SW480 (cell line): ENCODE results near the gene HLA-E.
"Not testable (repeated sequence)": the region's sequence is repeated elsewhere in the genome, so short reads cannot be mapped to it uniquely, and the experiment has no call there.

Experiments used
- DNase-seq: peaks from one replicate; pipeline ENCODE4 v3.0.0-alpha.2; 2016; ENCODE audit warnings: low spot score

Gene HLA-E

DNA sequence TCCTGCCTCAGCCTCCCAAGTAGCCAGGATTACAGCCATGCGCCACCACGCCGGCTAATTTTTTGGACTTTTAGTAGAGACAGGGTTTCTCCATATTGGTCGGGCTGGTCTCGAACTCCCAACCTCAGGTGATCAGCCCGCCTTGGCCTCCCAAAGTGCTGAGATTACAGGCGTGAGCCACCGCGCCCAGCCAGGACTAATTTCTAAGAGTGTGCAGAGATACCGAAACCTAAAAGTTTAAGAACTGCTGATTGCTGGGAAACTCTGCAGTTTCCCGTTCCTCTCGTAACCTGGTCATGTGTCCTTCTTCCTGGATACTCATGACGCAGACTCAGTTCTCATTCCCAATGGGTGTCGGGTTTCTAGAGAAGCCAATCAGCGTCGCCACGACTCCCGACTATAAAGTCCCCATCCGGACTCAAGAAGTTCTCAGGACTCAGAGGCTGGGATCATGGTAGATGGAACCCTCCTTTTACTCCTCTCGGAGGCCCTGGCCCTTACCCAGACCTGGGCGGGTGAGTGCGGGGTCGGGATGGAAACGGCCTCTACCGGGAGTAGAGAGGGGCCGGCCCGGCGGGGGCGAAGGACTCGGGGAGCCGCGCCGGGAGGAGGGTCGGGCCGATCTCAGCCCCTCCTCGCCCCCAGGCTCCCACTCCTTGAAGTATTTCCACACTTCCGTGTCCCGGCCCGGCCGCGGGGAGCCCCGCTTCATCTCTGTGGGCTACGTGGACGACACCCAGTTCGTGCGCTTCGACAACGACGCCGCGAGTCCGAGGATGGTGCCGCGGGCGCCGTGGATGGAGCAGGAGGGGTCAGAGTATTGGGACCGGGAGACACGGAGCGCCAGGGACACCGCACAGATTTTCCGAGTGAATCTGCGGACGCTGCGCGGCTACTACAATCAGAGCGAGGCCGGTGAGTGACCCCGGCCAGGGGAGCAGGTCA, at the start of gene HLA-E:
Gene HLA-E (plus strand): TSS at position 429 of the 945 bp plus-strand sequence. CDS start 23 bp downstream, at position 452.
- DNase-seq: peak; percentile 96

DNA sequence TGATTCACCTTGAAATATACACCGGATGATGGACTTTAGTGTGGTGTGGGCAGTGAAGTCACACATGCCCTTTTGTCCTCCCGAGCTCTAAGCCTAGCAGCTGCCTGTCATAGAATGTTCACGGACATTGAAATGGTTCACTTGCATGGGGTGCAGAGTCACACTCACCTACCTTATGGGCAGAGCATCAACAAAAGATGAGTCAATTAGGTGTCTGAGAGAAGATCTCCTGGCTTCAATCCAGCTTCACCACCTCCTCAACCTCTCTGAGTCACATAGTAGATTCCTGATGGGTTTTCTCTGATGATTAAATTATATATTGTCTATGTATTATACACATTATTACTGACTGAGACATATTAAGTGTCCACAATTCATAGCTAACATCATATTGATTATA, 48.1 kb upstream of the HLA-E start:
- DNase-seq: peak; percentile 32

DNA sequence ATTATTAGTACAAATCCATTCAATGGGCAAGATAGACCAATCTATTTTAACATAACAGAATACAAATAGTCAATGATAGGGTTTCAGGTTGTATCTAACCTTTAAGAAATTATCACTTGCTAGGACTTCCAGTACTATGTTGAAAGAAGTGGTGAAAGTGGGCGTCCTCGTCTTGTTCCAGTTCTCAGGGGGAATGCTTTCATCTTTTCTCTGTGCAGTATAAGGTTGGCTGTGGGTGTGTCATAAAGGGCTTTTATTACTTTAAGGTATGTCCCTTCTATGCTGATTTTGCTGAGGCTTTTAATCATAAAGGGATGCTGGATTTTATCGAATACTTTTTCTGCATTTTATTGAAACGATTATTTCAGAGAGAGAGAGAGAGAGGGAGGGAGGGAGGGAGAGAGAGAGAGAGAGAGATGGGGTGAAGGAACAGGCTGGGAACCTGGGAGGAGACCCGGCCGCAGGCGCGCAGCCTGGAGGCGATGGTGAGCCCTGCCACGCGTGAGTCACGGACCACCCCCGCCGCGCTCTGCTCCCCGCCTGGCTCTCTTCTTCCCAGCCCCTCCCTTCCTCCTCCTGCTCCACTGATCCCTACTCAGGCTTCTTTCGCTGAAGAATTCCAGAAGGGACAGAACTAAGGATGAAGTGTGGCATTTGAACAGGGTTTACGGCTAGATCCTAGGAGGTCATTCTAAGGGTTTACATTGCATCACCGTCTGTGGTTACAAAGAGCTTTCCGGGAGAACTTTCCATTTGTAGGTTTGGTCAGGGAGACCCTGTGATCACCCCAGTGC, 45.5 kb upstream of the HLA-E start:
- DNase-seq: peak; percentile 35

DNA sequence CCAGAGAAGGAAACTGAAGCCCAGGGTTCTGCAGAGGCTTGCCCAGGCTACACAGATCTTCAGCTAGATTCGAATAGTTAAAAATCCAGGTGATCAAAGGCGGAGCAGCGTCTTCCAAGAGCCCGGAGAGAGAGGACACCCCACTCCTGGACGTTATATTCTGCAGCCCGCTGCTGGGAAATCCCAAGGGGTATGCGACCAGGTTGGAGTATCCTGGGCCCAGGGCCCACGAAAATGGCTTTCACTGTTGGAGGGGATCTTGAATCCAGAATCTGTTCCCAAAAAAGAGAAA, 44.9 kb upstream of the HLA-E start:
- DNase-seq: no peak

DNA sequence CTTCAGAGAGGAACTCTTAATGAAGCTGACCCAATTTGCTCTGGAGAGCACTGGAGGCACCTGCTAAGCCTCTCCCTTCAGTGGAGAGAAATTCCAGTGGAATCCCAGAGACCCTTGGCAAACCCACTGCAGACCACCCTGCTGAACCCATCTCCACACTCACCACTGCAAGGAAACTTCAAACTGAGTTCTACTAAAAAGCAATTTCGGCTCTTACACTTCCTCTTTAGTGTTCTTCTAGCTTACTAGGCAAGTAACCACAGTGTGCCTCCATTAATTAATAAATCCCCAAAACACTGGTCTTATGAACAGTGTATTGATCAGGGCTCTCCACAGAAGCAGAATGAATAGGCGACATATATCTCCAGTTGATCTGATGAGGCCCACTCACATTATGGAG, 43.0 kb upstream of the HLA-E start:
- no peak for DNase-seq

DNA sequence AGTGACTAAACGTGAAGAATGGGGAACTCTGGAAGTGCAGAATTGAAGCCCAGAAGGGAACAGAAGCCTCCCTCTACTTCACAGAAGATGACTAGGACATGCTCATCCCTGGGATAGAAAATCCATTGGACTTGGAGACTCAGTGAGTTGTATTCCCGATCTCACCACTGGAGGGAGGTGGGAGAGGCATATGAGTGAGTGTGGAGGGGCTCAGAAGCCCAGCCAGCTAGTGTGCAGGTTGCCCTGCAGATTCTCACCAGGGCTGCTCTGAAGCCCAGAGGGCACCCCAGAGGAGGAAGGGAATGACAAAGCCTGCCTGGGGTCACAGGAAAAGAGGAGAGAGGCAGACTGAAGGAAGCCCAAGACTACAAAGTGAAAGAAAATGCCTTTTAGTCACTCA, 42.1 kb upstream of the HLA-E start:
- DNase-seq: peak; percentile 34

DNA sequence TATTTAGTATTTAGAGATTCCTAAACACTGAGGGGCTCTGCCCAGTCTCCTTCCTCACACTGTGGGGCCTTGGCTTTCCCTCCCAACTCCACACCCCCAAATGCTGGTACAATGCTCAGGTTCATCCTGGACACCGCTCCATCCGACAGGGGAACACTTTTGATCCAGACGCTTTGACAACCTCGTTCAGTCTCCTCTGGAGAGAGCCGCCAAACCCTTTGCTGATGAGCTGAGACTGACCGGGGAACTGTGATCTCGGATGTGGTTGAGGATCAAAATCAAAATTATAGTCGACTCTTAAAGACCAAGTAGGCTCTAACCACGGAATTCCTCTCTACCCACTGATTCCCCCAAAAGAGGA, 38.8 kb upstream of the HLA-E start:
- DNase-seq: no peak

DNA sequence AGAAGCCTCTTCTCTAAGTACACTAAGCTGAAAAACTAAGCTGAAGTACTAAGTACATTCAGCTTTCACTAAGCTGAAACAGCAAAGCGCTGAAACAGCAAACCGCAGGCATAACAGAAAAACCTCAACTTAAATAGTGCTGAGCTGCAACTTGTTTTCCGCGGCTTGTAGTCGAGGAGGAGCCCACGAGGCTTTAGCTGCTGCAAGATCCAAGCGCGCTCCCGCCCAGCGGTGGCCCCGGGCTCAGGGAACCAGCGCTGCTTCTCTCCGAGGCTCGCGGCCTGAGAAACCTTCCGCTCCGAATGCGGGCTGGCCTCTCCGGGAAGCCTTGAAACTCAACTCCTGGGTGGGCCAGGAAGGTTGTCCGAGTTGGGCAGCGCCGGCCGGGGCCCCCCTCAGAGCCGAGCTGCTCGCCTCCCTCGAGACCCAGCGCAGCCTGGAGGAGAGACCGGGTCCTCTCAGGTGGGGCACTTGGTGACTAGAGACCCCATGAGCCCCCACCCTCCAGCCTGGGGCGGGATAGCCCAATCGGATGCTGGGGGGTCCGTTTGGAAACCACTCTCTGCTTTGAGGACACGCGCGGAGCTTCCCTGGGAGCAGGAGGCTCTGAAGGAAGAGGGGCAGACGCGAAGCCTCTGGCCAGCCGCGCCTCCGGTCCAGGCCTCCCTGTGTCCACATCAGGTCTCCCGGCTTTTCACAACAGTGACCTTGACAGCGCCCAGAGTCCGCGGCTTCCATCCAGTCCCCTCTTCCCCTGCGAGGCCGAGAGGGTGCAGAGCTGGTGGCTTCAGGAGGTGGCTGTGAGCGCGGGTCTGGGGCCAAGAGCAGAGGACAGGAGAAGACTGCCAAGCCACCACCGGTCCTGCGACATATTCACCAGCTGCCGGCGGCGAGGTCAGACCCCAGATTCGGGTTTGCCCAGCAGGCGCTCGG, 38.1 kb upstream of the HLA-E start:
- peak; percentile 21 for DNase-seq

DNA sequence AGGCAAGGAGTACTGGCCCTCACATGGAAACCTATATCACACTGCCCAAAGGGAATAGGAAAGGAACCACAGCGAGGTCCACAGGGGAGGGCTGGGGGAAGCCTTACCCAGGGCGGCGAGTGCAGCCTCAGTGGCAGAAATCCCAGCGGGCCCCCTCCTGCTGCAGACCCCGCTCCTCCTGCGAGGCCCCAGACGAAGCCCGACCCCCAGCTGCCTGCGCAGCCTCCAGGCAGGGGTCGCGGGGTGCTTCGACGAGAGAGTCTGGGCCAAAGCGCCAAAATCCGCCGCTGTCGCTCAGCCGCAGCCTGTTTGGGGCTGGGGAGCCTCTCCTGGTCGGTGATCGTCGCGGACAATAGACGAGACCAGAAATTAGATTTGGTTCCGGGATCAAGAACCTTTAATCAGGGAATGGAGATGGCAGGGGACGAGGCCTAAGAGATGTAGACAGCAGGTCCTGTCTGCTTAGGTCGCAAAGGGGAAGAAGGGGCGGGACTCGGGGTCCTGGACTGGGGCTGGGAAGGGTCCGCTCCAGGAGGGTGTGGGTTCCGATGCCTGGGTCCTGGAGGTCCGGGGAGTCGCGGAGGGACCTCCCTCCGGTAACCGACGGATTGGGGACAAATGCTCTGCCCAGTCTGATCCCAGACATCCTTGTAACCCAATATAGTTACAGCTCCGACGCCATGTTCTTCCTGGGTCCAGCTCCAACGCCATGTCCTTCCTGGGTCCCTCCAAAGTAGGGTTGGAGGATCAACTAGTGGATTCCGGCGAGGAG, 36.4 kb upstream of the HLA-E start:
- no peak for DNase-seq

DNA sequence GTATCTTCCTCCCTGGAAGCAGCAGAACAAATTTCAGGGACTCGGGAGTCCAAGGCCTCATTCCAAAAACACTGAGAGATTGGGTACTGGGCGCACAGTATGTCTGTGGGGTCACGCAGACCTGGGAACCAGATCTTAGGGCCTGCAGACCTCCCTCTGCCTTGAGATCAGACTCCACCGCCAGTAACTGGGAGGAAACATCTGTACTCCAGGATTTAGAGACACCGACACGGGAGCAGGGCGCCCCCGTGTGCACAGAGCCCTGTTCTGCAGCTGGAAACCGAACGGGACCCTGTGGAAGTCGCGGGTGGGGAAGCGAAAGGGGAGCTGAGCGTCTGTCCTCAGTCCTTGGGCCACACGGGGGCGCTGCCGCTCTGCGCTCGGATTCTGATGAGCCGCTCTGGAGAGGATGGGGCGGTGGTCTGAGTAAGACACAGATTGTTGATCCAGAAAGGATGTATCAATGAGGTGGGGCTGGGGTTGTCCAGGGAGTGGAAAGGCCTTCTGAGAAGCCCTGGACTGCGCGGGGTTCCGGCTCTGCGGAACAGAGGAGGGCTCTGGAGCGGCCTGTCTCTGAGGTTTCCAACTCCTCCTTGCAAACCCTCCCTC, 35.7 kb upstream of the HLA-E start:
- DNase-seq: peak; percentile 60

DNA sequence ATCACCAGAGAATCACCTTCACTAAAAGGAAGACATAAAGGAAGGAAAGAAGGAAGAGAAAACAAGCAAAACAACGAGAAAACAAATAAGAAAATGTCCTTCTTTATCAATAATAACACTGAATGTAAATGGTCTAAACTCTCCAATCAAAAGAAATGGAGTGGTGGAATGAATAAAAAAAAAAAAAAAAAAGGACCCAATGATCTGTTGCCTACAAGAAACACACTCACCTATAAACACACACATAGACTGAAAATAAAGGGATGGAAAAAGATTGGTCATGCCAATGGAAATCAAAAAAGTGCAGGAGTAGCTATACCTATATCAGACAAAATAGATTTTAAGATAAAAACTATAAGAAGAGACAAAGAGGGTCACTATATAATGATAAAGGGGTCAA, 30.2 kb upstream of the HLA-E start:
- no peak for DNase-seq

DNA sequence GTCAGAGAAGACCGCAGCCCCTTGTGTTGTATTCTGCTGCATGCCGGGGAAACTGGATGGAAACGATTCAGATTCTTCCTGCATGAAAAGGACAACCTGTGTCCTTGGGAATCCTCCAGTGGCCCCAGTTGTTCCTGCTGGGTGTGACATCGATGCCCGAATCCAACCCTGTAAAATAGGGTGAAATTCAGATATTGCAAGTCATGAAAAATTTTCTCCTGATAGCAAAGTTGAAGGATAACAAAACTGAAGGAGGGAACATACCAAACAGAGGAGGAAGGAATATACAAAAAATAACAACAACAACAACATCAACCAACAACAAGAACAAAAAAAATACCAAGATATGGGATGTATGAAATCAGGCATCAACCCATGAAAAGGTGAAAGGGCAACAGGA, 28.3 kb upstream of the HLA-E start:
- no peak for DNase-seq

DNA sequence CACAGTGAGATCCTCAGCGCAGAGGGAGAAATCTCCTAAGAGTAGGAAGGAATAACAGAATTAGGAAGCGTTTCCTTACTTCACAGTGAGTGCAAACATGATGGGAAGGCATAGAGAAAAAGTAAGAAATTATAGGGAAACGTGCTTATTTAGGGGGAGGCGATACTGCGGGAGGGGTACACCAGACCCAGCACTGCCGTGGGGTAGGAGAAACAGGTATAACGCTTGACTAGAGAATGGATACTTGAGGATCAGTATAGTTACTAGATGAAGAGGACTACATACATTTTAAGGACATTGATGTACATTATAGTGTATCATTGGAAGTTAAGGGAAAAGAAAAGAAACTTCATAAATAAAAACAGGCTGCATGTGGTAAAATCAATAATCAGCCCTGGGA, 26.8 kb upstream of the HLA-E start:
- DNase-seq: no peak

DNA sequence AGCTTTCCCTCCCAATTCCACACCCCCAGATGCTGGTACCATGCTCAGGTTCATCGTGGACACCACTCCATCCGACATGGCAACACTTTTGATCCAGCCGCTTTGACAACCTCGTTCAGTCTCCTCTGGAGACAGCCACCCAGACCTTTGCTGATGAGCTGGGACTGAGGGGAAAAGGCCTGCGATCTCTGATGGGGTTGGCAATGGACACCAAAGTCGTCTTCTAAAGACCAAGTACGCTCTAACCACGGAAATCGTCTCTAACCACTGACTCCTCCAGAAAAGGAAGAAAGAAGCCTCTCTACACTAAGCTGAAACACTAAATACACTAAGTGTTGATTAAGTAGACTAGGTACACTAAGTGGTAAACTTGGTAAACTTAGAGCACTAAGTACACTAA, 26.1 kb upstream of the HLA-E start:
- DNase-seq: no peak

DNA sequence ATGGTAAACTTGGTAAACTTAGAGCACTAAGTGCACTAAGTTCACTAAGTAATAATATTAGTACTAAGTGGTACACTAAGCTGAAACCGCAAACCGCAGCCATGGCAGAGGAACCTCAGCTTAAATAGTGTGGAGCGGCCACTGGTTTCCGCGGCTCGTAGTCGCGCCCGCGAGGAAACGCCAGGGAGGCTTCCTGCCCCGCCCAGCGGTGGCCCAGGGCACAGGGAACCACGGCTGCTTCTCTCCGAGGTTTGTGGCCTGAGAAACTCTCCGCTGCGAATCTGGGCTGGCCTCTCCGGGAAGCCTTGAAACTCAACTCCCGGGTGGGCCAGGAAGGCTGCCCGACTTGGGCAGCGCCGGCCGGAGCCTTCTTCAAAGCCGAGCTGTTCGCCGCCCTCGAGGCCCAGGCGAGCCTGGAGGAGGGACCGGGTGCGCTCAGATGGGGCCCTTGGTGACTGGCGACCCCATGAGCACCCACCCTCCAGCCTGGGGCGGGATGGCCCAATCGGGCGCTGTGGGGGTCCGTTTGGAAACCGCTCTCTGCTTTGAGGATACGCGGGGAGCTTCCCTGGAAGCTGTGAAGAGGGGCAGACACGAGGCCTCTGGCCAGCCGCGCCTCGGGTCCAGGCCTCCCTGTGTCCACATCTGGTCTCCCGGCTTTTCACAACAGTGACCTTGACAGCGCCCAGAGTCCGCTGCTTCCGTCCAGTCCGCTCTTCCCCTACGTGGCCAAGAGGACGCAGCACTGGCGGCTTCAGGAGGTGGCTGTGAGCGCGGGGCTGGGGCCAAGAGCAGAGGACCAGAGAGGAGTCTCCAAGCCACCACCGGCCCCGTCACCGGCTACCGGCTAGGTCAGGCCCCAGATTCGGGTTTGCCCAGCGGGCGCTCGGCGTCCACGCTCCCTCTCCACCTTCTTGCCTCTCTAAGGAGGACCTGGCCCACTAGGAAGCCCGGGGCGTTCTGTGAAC, 25.4 kb upstream of the HLA-E start:
- DNase-seq: peak; percentile 52

DNA sequence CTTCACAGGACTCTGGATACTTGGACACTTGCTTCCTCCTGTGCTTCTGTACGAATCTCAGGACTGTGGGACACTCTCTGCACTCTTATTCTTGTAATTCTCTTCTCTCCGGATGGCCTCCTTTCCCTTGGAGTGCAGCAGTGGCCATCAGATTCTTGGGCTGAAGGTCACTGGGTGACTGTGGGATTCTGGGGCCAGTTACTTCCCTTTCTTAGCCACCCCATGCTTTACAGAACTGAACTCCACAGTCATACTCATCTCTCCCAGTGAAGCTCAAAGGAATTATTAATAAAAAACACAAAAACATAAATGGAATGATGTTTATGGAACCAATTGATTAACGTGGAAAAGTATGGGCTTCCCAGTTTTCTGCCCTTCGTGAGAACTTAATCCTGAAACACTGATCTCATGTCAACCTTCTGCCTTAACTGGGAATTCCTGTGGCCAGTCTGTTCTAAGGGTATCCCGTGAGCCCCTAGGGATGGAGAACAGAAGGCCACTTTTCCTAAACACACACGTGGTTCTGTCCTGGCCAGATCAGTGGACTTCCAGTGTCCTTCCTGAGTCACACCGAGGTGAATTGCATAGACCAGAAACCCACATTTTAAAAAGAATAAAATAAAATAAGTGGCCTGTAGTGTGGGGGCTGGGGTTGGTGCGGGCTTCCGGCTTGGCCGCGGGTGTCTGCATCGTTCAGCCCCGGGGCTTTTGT, 23.6 kb upstream of the HLA-E start:
- DNase-seq: no peak

DNA sequence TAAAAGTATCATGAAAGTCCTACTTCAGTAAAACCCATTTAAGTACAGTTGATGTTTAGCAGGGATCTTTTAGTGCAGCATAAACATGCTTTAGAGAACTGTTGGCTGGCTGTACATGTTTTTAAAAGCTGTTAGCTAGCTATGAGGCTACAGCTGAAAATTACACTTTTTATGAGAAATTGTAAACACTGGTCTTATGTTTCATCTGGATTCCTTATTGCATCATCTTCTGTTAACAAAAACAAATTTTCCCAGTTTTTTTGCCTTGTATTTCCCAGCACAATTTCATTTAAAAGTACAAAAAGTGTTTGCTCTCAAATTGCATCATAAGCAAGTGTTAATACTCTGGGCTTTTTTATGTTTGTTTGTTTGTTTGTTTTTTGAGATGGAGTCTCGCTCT, 18.3 kb upstream of the HLA-E start:
- DNase-seq: no peak

DNA sequence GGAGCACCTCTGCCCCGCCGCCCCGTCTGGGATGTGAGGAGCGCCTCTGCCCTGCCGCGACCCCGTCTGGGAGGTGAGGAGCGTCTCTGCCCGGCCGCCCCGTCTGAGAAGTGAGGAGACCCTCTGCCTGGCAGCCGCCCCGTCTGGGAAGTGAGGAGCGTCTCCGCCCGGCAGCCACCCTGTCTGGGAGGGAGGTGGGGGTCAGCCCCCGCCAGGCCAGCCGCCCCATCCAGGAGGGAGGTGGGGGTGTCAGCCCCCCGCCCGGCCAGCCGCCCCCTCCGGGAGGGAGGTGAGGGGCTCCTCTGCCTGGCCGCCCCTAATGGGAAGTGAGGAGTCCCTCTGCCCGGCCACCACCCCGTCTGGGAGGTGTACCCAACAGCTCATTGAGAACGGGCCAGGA, 14.2 kb upstream of the HLA-E start:
- not testable (repeated sequence) for DNase-seq

DNA sequence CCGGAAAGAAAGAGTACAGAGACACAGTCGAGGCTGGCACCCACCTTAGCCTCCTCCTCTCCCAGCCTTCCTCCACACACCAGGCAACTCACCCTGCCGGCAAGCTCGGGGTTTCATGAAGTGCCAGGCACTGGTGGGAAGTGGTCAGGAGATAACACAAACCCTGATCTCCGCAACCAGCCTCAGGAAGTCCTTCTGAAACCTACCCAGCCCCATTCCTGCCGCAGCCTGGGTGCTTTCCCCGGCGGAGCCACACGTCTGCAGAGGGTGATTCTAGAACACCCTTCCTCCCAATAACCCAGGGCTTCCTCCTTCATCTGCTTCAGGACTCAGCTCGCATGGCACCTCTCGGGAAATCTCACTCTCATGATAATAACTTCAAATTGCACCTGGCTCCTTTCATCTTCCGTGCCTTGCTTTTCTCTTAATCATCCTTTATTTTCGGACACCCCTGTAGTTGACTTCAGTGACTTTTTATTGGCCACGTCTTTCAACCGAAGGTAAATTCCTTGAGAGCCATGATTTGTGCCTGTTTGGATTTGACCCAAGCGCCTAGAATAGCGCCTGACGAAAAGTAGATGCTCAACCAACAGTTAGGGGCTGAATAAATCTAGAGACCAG, 8.7 kb upstream of the HLA-E start:
- peak; percentile 31 for DNase-seq
